Effector memory CD4-positive, alpha-beta T cell (primary cell): ENCODE data around the gene UBE3C.
A peak's percentile ranks its signal among the peaks of the same experiment; 100 is the strongest.
"Not testable (repeated sequence)": the region's sequence is repeated elsewhere in the genome, so short reads cannot be mapped to it uniquely, and the experiment has no call there.

Experiments
- DNase-seq, 3 donors: peaks; one replicate each; pipeline ENCODE4 v3.0.0-alpha.2; 2020
- H3K27ac ChIP-seq: 2 replicates; pipeline ENCODE4 v1.7.0; 2013; ENCODE audit warnings: mild to moderate bottlenecking, low read length, moderate library complexity; ENCODE audit not compliant: insufficient read depth, poor library complexity, severe bottlenecking
- H3K27me3 ChIP-seq: replicated peaks from 2 replicates; pipeline ENCODE4 v1.7.0; 2013; ENCODE audit warnings: mild to moderate bottlenecking, low read length; ENCODE audit not compliant: insufficient read depth, control insufficient read depth, poor library complexity, severe bottlenecking
- H3K36me3 ChIP-seq: 2 replicates; pipeline ENCODE4 v1.7.0; 2013; ENCODE audit warnings: mild to moderate bottlenecking, low read length, moderate library complexity; ENCODE audit not compliant: control insufficient read depth, insufficient read depth
- H3K4me1 ChIP-seq: 2 replicates; pipeline ENCODE4 v1.7.0; 2013; ENCODE audit warnings: low read length, mild to moderate bottlenecking; ENCODE audit not compliant: control insufficient read depth, insufficient read depth, poor library complexity, severe bottlenecking
- H3K4me3 ChIP-seq: 2 replicates; pipeline ENCODE4 v1.7.0; 2013; ENCODE audit warnings: low read length, low read depth, mild to moderate bottlenecking; ENCODE audit not compliant: insufficient read depth, poor library complexity, severe bottlenecking
- H3K9me3 ChIP-seq: 2 replicates; pipeline ENCODE4 v1.7.0; 2013; ENCODE audit warnings: mild to moderate bottlenecking, low read length, moderate library complexity; ENCODE audit not compliant: control insufficient read depth

The UBE3C gene

DNA sequence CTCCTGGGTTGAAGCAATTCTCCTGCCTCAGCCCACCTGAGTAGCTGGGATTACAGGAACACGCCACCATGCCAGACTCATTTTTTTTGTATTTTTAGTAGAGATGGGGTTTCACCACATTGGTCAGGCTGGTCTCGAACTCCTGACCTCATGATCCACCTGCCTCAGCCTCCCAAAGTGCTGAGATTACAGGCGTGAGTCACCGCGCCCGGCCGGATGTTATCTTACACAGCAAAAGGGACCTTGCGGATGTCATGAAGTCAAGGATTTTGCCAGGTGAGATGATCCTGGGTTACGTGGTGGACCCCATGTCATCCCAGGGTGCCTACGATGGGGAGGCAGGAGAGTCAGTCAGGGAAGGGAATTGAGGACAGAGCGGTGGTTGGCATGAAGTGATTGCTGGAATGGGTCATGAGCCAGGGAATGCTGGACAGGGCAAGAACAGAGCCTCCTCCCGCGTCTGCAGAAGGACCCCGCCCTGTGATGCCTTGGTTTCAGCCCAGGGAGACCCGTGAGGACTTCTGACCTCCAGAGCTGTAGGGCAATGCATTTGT, 8.7 kb upstream of the UBE3C start:
- H3K27me3 ChIP-seq, result peaks cover 3% of the 10 kb centered on the region

GRCh38 chr7:157130849-157131248, 7.9 kb upstream of the UBE3C start:
- not testable (repeated sequence) for H3K27me3 ChIP-seq, H3K27ac ChIP-seq, DNase-seq, H3K9me3 ChIP-seq, H3K36me3 ChIP-seq, H3K4me3 ChIP-seq, H3K4me1 ChIP-seq

More for the DNA sequence above, 8.7 kb upstream of the UBE3C start:
- DNase-seq, result no peak
- no peak overlapping the region for H3K27ac ChIP-seq
- H3K36me3 ChIP-seq, result no peaks in the 10 kb centered on the region
- no peak overlapping the region for H3K4me3 ChIP-seq
- no peaks in the 10 kb centered on the region for H3K9me3 ChIP-seq
- no peaks in the 10 kb centered on the region for H3K4me1 ChIP-seq

DNA sequence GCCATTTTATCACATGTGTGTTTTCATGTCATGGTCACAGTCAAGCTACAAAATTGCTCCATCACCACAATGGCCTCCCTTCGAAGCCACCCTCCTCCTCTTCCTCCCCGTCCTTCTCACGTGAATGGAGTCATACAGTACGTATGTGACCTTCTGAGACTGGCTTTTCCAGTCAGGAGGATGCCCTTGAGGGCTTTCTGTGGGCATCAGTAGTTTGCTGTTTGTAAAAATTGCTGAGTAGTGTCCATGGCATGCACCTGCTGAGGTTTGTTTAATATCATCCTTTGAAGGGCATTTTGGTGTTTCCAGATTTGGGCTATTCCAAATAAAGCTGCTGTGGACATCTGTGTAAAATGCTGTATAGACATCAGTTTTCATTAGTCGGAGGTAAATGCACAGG, 5.9 kb upstream of the UBE3C start:
- Histone ChIP-seq H3K4me3 (no peak overlapping the region), H3K9me3 (no peaks in the 10 kb centered on the region), H3K4me1 (no peaks in the 10 kb centered on the region), H3K27ac (no peak overlapping the region), H3K27me3 (peaks cover 3% of the 10 kb centered on the region), H3K36me3 (no peaks in the 10 kb centered on the region)
- DNase-seq, result no peak

GRCh38 chr7:157133304-157133703, 5.4 kb upstream of the UBE3C start:
- Histone ChIP-seq H3K4me3 (no peak overlapping the region), H3K27me3 (peaks cover 3% of the 10 kb centered on the region), H3K4me1 (no peaks in the 10 kb centered on the region), H3K36me3 (no peaks in the 10 kb centered on the region), H3K27ac (no peak overlapping the region), H3K9me3 (no peaks in the 10 kb centered on the region)
- no peak for DNase-seq

- no peak overlapping the region for H3K4me3 ChIP-seq
- peaks cover 22% of the 10 kb centered on the region for H3K4me1 ChIP-seq
- no peaks in the 10 kb centered on the region for H3K36me3 ChIP-seq
- H3K27me3 ChIP-seq, result no peaks in the 10 kb centered on the region
- no peaks in the 10 kb centered on the region for H3K9me3 ChIP-seq
- H3K27ac ChIP-seq, result no peak overlapping the region
- DNase-seq, result no peak
Observed at GRCh38 chr7:157136372-157136771, 2.4 kb upstream of the UBE3C start.

GRCh38 chr7:157138101-157138423, 664 bp upstream of the UBE3C start:
- H3K36me3 ChIP-seq, result no peaks in the 10 kb centered on the region

GRCh38 chr7:157139111-157139809, 534 bp downstream of the UBE3C start:
- peak; percentile 12 to 66 (median 56) for DNase-seq
- Histone ChIP-seq H3K36me3 (no peaks in the 10 kb centered on the region), H3K4me3 (peak overlapping the region; percentile 72), H3K9me3 (no peaks in the 10 kb centered on the region), H3K27me3 (no peaks in the 10 kb centered on the region), H3K27ac (peak overlapping the region; percentile 85), H3K4me1 (peaks cover 26% of the 10 kb centered on the region)

More at GRCh38 chr7:157138101-157138423, 664 bp upstream of the UBE3C start:
- no peaks in the 10 kb centered on the region for H3K27me3 ChIP-seq
- peak overlapping the region; percentile 55 for H3K4me3 ChIP-seq
- peaks cover 26% of the 10 kb centered on the region for H3K4me1 ChIP-seq
- no peaks in the 10 kb centered on the region for H3K9me3 ChIP-seq
- DNase-seq, result no peak
- peak overlapping the region; percentile 72 for H3K27ac ChIP-seq

DNA sequence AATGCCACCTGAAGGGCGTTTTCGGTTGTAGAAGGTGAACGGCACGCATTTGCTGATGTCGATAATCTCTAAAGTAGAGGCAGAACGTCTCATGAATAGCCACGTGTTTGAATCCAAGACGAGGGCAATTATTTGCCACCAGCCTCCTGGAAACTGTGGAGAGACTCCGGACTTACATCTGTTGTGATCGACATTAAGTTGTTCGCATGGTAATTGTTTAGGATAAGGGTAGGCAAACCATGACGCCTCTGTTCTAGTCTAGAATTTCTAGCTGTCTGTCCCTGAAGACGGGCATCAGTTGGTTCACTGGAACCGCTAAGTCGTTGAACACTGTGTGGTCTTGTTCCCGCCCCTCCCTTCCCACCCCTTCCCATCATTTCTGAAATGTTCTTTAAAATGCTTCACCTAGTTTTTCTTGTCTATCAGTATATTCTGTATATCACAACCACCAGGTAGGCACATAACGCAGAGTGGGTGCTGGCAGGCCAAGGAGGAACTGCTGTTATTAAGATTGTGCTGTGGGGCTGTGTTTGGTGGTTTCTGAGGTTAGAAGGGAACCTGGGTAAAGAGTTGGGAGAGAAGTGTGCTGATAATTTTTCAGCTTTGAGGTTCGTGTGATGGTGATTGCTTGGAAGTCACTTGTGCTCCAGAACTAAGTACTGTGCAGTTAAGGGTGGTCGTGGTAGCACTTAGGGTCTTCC, 1.2 kb downstream of the UBE3C start:
- no peaks in the 10 kb centered on the region for H3K9me3 ChIP-seq
- no peak for DNase-seq
- H3K36me3 ChIP-seq, result no peaks in the 10 kb centered on the region
- H3K27me3 ChIP-seq, result no peaks in the 10 kb centered on the region
- H3K4me3 ChIP-seq, result peak overlapping the region; percentile 72
- peak overlapping the region; percentile 85 for H3K27ac ChIP-seq
- H3K4me1 ChIP-seq, result peaks cover 26% of the 10 kb centered on the region

GRCh38 chr7:157140511-157140905, 1.8 kb downstream of the UBE3C start:
- H3K36me3 ChIP-seq, result no peaks in the 10 kb centered on the region
- H3K27me3 ChIP-seq, result no peaks in the 10 kb centered on the region
- no peaks in the 10 kb centered on the region for H3K9me3 ChIP-seq
- H3K27ac ChIP-seq, result peak overlapping the region; percentile 85
- peak overlapping the region; percentile 72 for H3K4me3 ChIP-seq
- H3K4me1 ChIP-seq, result peaks cover 26% of the 10 kb centered on the region
- no peak for DNase-seq

DNA sequence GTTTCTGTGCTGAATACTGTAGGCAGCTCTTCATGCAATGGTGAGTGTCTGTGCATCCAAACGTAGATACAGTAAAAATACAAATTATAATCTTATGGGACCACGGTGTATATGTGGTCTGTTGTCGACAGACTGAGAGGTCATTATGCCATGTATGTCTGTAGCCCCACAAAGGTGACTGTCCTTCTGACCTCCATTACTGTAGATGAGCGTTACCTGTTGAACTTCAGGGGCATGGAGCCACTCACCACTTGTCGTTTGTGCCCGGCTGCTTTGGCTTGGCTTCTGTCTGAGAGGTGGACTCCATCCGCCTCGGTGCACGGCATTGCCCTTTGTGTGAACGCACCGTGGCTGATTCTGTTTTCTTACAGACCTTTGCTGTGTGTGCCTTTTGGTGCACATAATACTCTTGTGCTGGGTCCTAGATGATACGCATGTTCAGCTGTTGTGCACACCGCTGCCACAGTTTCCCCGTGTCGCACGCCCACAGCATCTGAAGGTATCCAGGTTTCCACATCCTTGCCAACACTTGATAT, 2.9 kb downstream of the UBE3C start:
- no peaks in the 10 kb centered on the region for H3K27me3 ChIP-seq
- no peak for DNase-seq
- no peaks in the 10 kb centered on the region for H3K9me3 ChIP-seq
- H3K36me3 ChIP-seq, result no peaks in the 10 kb centered on the region
- H3K27ac ChIP-seq, result no peak overlapping the region
- H3K4me3 ChIP-seq, result no peak overlapping the region
- peaks cover 26% of the 10 kb centered on the region for H3K4me1 ChIP-seq
